Bronchial epithelial cell (primary cell): Measurements from ENCODE around the gene NKAIN2. TPM values are rescaled to one million over a fixed set of nuclear protein-coding genes. Genes with fewer than 3 reads are reported as not detected.

Source experiments
- DNase-seq: peaks from one replicate; pipeline ENCODE4 v3.0.0-alpha.2; 2010; ENCODE audit warnings: low read depth
- FAIRE-seq: peaks from 2 replicates; lab custom pipeline; 2011; peaks lifted over from hg19 to GRCh38; lab: Jason Lieb, UNC
- H3K27me3 ChIP-seq: 2 replicates; pipeline ENCODE4 v1.5.1; 2011; ENCODE audit warnings: low read length; ENCODE audit not compliant: control insufficient read depth, insufficient read depth
- H3K36me3 ChIP-seq: 2 replicates; pipeline ENCODE4 v1.5.1; 2011; ENCODE audit warnings: low read length; ENCODE audit not compliant: control insufficient read depth, insufficient read depth
- H3K4me3 ChIP-seq: 2 replicates; pipeline ENCODE4 v1.5.1; 2011; ENCODE audit warnings: mild to moderate bottlenecking, low read depth, low read length, control low read depth
- CTCF ChIP-seq: IDR thresholded peaks from 2 replicates; pipeline ENCODE4 v1.5.1; 2011; ENCODE audit warnings: mild to moderate bottlenecking, moderate library complexity, low read length, control low read depth, inconsistent platforms; ENCODE audit not compliant: insufficient read depth, severe bottlenecking
- total RNA-seq: library from RNA; depleted of rRNA; stranded (reverse); fragments of >200 nt; gene quantifications from 2 replicates; pipeline ENCODE4 v1.2.1, GENCODE V29; 2014

Gene NKAIN2
- total RNA-seq, 1 donor from 2014 or later, result under 0.01 TPM

- FAIRE-seq (no peak), DNase-seq (no peak)
- Histone ChIP-seq H3K27me3 (no peaks in the 10 kb centered on the region), H3K4me3 (no peak overlapping the region), H3K36me3 (no peaks in the 10 kb centered on the region)
- TF ChIP-seq CTCF, result no peak
Observed at GRCh38 chr6:124772733-124773319, 969.2 kb downstream of the NKAIN2 start.

- Histone ChIP-seq H3K27me3 (no peaks in the 10 kb centered on the region), H3K36me3 (no peaks in the 10 kb centered on the region), H3K4me3 (no peak overlapping the region)
- FAIRE-seq, result no peak
- TF ChIP-seq CTCF, result no peak
- no peak for DNase-seq
Observed at GRCh38 chr6:124775121-124775520, 971.5 kb downstream of the NKAIN2 start.

DNA sequence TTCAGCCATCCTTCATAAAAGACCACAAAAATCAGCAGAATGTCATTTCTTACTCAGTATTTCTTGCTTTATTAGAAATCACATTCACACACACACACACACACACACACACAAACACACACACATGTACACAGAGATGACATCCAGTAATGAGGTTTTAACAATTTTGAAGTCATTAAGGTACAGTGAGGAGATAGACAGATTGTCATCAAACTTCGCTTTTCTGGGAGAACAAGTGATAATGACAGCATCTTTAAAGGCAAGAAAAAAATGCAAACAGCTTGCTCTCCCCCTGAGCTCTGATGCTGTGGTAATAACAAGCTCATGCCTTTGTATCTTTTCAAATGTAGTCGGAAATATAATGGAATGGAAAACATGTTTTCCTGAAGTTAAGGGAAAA lies 974.2 kb downstream of the NKAIN2 start:
- Histone ChIP-seq H3K36me3 (no peaks in the 10 kb centered on the region), H3K4me3 (no peak overlapping the region), H3K27me3 (no peaks in the 10 kb centered on the region)
- DNase-seq (no peak), FAIRE-seq (no peak)
- no peak for TF ChIP-seq CTCF

DNA sequence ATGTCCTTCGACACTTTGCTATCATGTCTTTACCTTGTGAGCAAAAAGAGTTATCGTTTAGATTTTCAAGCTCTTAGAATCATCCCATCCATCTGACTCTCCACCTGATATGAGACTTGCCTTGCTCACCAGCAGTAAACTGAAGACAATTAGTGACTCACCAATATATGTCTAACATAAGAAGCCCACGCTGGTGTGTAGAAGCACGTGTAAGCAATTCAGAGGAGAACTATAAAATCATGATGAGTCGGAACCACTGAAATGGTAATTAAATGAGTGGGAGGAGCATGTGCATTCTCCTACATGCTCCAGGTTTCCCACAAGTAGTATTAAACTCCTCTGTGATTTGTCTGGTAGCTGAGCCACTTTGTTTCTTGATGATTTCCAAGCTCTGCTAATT lies 977.0 kb downstream of the NKAIN2 start:
- H3K36me3 ChIP-seq, result no peaks in the 10 kb centered on the region
- DNase-seq, result peak; percentile 38

GRCh38 chr6:124783344-124783743 lies 979.7 kb downstream of the NKAIN2 start:
- DNase-seq (no peak), FAIRE-seq (no peak)
- Histone ChIP-seq H3K4me3 (no peak overlapping the region), H3K36me3 (no peaks in the 10 kb centered on the region), H3K27me3 (no peaks in the 10 kb centered on the region)
- TF ChIP-seq CTCF, result no peak

More for the DNA sequence above, 977.0 kb downstream of the NKAIN2 start:
- no peaks in the 10 kb centered on the region for H3K27me3 ChIP-seq
- FAIRE-seq, result no peak
- no peak overlapping the region for H3K4me3 ChIP-seq
- no peak for TF ChIP-seq CTCF

GRCh38 chr6:124791156-124791555 lies 987.5 kb downstream of the NKAIN2 start:
- Histone ChIP-seq H3K4me3 (no peak overlapping the region), H3K27me3 (no peaks in the 10 kb centered on the region), H3K36me3 (no peaks in the 10 kb centered on the region)
- no peak for TF ChIP-seq CTCF
- no peak for DNase-seq
- no peak for FAIRE-seq
